GM21529 (cell line): ENCODE measurements around the gene GPR139.

Source experiments
- ATAC-seq: cut with Tn5 transposase; IDR thresholded peaks from one replicate; pipeline ENCODE4 v1.9.1; 2021; ENCODE audit not compliant: unreplicated experiment

GPR139 gene

GRCh38 chr16:19991614-19992013, 82.1 kb downstream of the GPR139 start:
- ATAC-seq: no peak

DNA sequence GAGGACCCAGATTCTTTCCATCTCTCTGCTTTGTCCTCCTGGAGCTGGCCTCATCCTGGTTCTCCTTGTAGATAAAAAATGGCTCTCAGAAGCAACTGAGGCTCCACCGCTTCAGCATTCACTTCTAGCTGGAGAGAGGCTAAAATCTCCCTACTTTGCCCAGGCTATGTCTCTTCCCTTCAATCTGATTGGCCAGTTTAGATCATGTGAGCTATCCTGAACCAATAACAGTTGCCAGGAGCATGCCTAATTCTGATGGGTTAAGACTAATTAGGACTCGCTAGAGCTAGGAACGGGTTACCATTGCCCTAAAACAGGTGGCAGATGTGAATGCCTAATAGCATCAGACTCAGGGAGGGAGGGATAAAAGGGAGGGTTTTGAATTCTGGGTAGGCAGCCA, 89.6 kb downstream of the GPR139 start:
- ATAC-seq: no peak
